GM12878 (cell line): ENCODE data around the gene UST.

ENCODE experiments used
- ATF3 ChIP-seq: IDR thresholded peaks from 2 replicates; pipeline ENCODE4 v1.6.1; 2011; ENCODE audit warnings: low read depth, mild to moderate bottlenecking, low read length, moderate library complexity, borderline replicate concordance; ENCODE audit errors: extremely low read depth
- BCLAF1 ChIP-seq: fragments of 450-650 bp; IDR thresholded peaks from 2 replicates; pipeline ENCODE4 v1.6.1; 2017; ENCODE audit warnings: antibody characterized with exemption, mild to moderate bottlenecking, moderate library complexity
- CBFB ChIP-seq: IDR thresholded peaks from 2 replicates; pipeline ENCODE4 v1.6.1; 2016; ENCODE audit warnings: antibody characterized with exemption, low read depth
- CREB1 ChIP-seq: IDR thresholded peaks from 2 replicates; pipeline ENCODE4 v1.6.1; 2012; ENCODE audit warnings: low read depth, mild to moderate bottlenecking, inconsistent platforms
- CTCF ChIP-seq, 3 experiments: IDR thresholded peaks in 2 of 3; conservative IDR thresholded peaks in 1 of 3; 2 replicates each; pipeline ENCODE4 v1.5.1; 2011; ENCODE audit warnings: low read depth in 3 of 3, low read length in 3 of 3, mild to moderate bottlenecking in 3 of 3, control low read depth in 2 of 3, moderate library complexity in 2 of 3, inconsistent platforms in 1 of 3, mixed read lengths in 1 of 3; ENCODE audit not compliant: control insufficient read depth in 2 of 3, insufficient read depth in 1 of 3; ENCODE audit errors: extremely low read depth in 1 of 3
- ETV6 ChIP-seq, 2 experiments: fragments of 450-650 bp in 1 of 2; IDR thresholded peaks in 1 of 2; conservative IDR thresholded peaks in 1 of 2; 2 replicates each; pipeline ENCODE4 v1.6.1; 2014; ENCODE audit warnings: antibody characterized with exemption in 1 of 2, borderline replicate concordance in 1 of 2, low read depth in 1 of 2, mild to moderate bottlenecking in 1 of 2, moderate library complexity in 1 of 2
- MAX ChIP-seq: IDR thresholded peaks from 2 replicates; pipeline ENCODE4 v1.6.1; 2012; ENCODE audit warnings: low read depth, low read length, improper control_type of control experiment
- MYC ChIP-seq: IDR thresholded peaks from 2 replicates; pipeline ENCODE4 v1.6.1; 2011; ENCODE audit warnings: mild to moderate bottlenecking, low read length, moderate library complexity, inconsistent platforms; ENCODE audit not compliant: insufficient read depth, insufficient replicate concordance, insufficient read length, severe bottlenecking
- PBX3 ChIP-seq: IDR thresholded peaks from 2 replicates; pipeline ENCODE4 v1.6.1; 2011; ENCODE audit warnings: mild to moderate bottlenecking, low read depth, low read length, moderate library complexity; ENCODE audit not compliant: insufficient replicate concordance
- POLR2AphosphoS5 ChIP-seq: IDR thresholded peaks from 2 replicates; pipeline ENCODE4 v1.6.1; 2011; ENCODE audit warnings: mild to moderate bottlenecking, low read length, inconsistent platforms
- SMC3 ChIP-seq: IDR thresholded peaks from 2 replicates; pipeline ENCODE4 v1.6.1; 2011; ENCODE audit warnings: low read length, improper control_type of control experiment, borderline replicate concordance
- YY1 ChIP-seq: IDR thresholded peaks from 2 replicates; pipeline ENCODE4 v1.6.1; 2011; ENCODE audit warnings: low read depth, mild to moderate bottlenecking, low read length

- no peak for TF ChIP-seq ETV6 (conservative IDR thresholded peaks at IDR 0.05 in 1 of 2, IDR thresholded peaks at IDR 0.05 in 1 of 2; ENCODE audit: borderline replicate concordance in 1 of 2, low read depth in 1 of 2)
- no peak for TF ChIP-seq POLR2AphosphoS5
- TF ChIP-seq BCLAF1: no peak
- TF ChIP-seq CTCF (IDR thresholded peaks at IDR 0.05 in 2 of 3, conservative IDR thresholded peaks at IDR 0.05 in 1 of 3; ENCODE audit: control insufficient read depth in 2 of 3, extremely low read depth in 1 of 3, insufficient read depth in 1 of 3, low read depth in 3 of 3, low read length in 3 of 3): no peak
- no peak for TF ChIP-seq MYC
- TF ChIP-seq PBX3: no peak
- no peak for TF ChIP-seq YY1
- TF ChIP-seq SMC3: no peak
- TF ChIP-seq CREB1: no peak
- no peak for TF ChIP-seq ATF3
- no peak for TF ChIP-seq CBFB
- TF ChIP-seq MAX: no peak
These were observed 188.1 kb downstream of the UST start for GRCh38 chr6:148934961-148935360.
